ENCODE results near the gene SIM1. TPM values are rescaled to one million over a fixed set of nuclear protein-coding genes. Genes with fewer than 3 reads are reported as not detected.

Gene SIM1
- total RNA-seq, 1 experiment from 2014 or later: not detected

GRCh38 chr6:100412872-100413271 lies 51.8 kb downstream of the SIM1 start:
- BruUV-seq (replicated peaks): no TSS peak
- ATAC-seq (no peak), DNase-seq (ENCODE audit: low read depth, low spot score) (no peak)
- no peak overlapping the region for H3K4me2 ChIP-seq (ENCODE audit: low read length)
- H3K27me3 ChIP-seq (ENCODE audit: insufficient read depth, low read length): no peaks in the 10 kb centered on the region
- no peak overlapping the region for H2AFZ ChIP-seq (ENCODE audit: low read depth, low read length, poor library complexity, severe bottlenecking)
- H3K36me3 ChIP-seq (ENCODE audit: control insufficient read depth in 1 of 2, insufficient read depth in 2 of 2, low read length in 2 of 2): no peaks in the 10 kb centered on the region
- intact Hi-C loops (cut with micrococcal nuclease): no loop called here
- TF ChIP-seq EZH2phosphoT487 (IDR thresholded peaks at IDR 0.05; ENCODE audit: borderline replicate concordance): no peak
- TF ChIP-seq ZNF274 (IDR thresholded peaks at IDR 0.05; ENCODE audit: low read depth, low read length): no peak
- no peak for TF ChIP-seq ELF1 (IDR thresholded peaks at IDR 0.05; ENCODE audit: borderline replicate concordance, low read depth)
- no peak for TF ChIP-seq ZBTB33 (IDR thresholded peaks at IDR 0.05; ENCODE audit: extremely low read depth, insufficient replicate concordance, low read length)
- no peak for TF ChIP-seq CBX3 (IDR thresholded peaks at IDR 0.05; ENCODE audit: low read depth)
- no peak for TF ChIP-seq CEBPB (IDR thresholded peaks at IDR 0.05; ENCODE audit: low read depth)
- no peak for TF ChIP-seq POLR2A (IDR thresholded peaks at IDR 0.05; ENCODE audit: borderline replicate concordance, extremely low read depth, insufficient read depth, insufficient read length)
- TF ChIP-seq ATF3 (IDR thresholded peaks at IDR 0.05): no peak
- TF ChIP-seq RAD21 (IDR thresholded peaks at IDR 0.05; ENCODE audit: low read depth): no peak
- no peaks in the 10 kb centered on the region for H3K9me3 ChIP-seq (ENCODE audit: control insufficient read depth in 1 of 2, insufficient read depth in 1 of 2, low read depth in 1 of 2, low read length in 2 of 2)
- H3K9me2 ChIP-seq (ENCODE audit: insufficient read depth): no peaks in the 10 kb centered on the region
- CTCF ChIA-PET: no interaction called here
- no peaks in the 10 kb centered on the region for H3K4me1 ChIP-seq (ENCODE audit: control insufficient read depth in 1 of 2, insufficient read depth in 2 of 2, low read length in 2 of 2)
- POLR2A ChIA-PET: no interaction called here
- no peak overlapping the region for H3K27ac ChIP-seq (ENCODE audit: low read depth, low read length)
- H3K4me3 ChIP-seq (replicated peaks in 1 of 2; ENCODE audit: low read depth in 1 of 2, low read length in 2 of 2): no peak overlapping the region
- no peaks in the 10 kb centered on the region for H3K79me2 ChIP-seq (ENCODE audit: insufficient read depth, low read length)
- no peak overlapping the region for H3K9ac ChIP-seq (ENCODE audit: low read length)
- no peaks in the 10 kb centered on the region for H4K20me1 ChIP-seq (ENCODE audit: insufficient read depth)
- RAD21 ChIA-PET (ENCODE audit: low non-redundant PET in 1 of 2, low total read pairs in 2 of 2, uncharacterized antibody in 2 of 2, unreplicated experiment in 2 of 2): no interaction called here

GRCh38 chr6:100404051-100404450 lies 60.7 kb downstream of the SIM1 start:
- H4K20me1 ChIP-seq (ENCODE audit: insufficient read depth): no peaks in the 10 kb centered on the region
- DNase-seq (ENCODE audit: low read depth, low spot score): no peak
- H3K36me3 ChIP-seq (ENCODE audit: control insufficient read depth in 1 of 2, insufficient read depth in 2 of 2, low read length in 2 of 2): no peaks in the 10 kb centered on the region
- H3K9me2 ChIP-seq (ENCODE audit: insufficient read depth): no peaks in the 10 kb centered on the region
- ChIA-PET RAD21 (ENCODE audit: low non-redundant PET in 1 of 2, low total read pairs in 2 of 2, uncharacterized antibody in 2 of 2, unreplicated experiment in 2 of 2) (no interaction called here), POLR2A (no interaction called here), CTCF (no interaction called here)
- H3K4me2 ChIP-seq (ENCODE audit: low read length): no peak overlapping the region
- no peak overlapping the region for H2AFZ ChIP-seq (ENCODE audit: low read depth, low read length, poor library complexity, severe bottlenecking)
- no peak overlapping the region for H3K9ac ChIP-seq (ENCODE audit: low read length)
- intact Hi-C loops (cut with micrococcal nuclease): no loop called here
- H3K9me3 ChIP-seq (ENCODE audit: control insufficient read depth in 1 of 2, insufficient read depth in 1 of 2, low read depth in 1 of 2, low read length in 2 of 2): no peaks in the 10 kb centered on the region
- no peak for TF ChIP-seq CTCF (IDR thresholded peaks at IDR 0.05 in 2 of 3, conservative IDR thresholded peaks at IDR 0.05 in 1 of 3; ENCODE audit: borderline replicate concordance in 1 of 3, insufficient read depth in 1 of 3, low read depth in 2 of 3, low read length in 2 of 3)
- TF ChIP-seq CBX3 (IDR thresholded peaks at IDR 0.05; ENCODE audit: low read depth): no peak
- TF ChIP-seq SRF (IDR thresholded peaks at IDR 0.05; ENCODE audit: low read depth): no peak
- no peak for TF ChIP-seq POLR2A (IDR thresholded peaks at IDR 0.05; ENCODE audit: borderline replicate concordance, extremely low read depth, insufficient read depth, insufficient read length)
- TF ChIP-seq SIN3A (IDR thresholded peaks at IDR 0.05; ENCODE audit: low read depth): no peak
- TF ChIP-seq JUND (IDR thresholded peaks at IDR 0.05): no peak
- TF ChIP-seq SP1 (IDR thresholded peaks at IDR 0.05; ENCODE audit: low read depth): no peak
- H3K27ac ChIP-seq (ENCODE audit: low read depth, low read length): no peak overlapping the region
- no TSS peak for BruUV-seq (replicated peaks)
- H3K27me3 ChIP-seq (ENCODE audit: insufficient read depth, low read length): no peaks in the 10 kb centered on the region
- H3K79me2 ChIP-seq (ENCODE audit: insufficient read depth, low read length): no peaks in the 10 kb centered on the region
- H3K4me3 ChIP-seq (replicated peaks in 1 of 2; ENCODE audit: low read depth in 1 of 2, low read length in 2 of 2): no peak overlapping the region
- no peak for ATAC-seq
- no peaks in the 10 kb centered on the region for H3K4me1 ChIP-seq (ENCODE audit: control insufficient read depth in 1 of 2, insufficient read depth in 2 of 2, low read length in 2 of 2)
